SK-N-SH (cell line): ENCODE data around the gene IL1RAP. TPM values are rescaled to one million over a fixed set of nuclear protein-coding genes. Genes with fewer than 3 reads are reported as not detected.

ENCODE experiments used
- CTCF ChIA-PET: fragments of 300-600, 350-600 bp; formaldehyde crosslinking; extraction: SDS; loops from one replicate; lab custom pipeline; 2021; lab: Yijun Ruan, JAX
- POLR2A ChIA-PET: fragments of 350-600 bp; sonication (Branson Sonifier 250); formaldehyde crosslinking; extraction: SDS; loops from one replicate; lab custom pipeline; 2020; ENCODE audit warnings: antibody characterized with exemption, inconsistent platforms; lab: Yijun Ruan, JAX
- DNase-seq: peaks from one replicate; pipeline ENCODE4 v3.0.0; 2012
- H2AFZ ChIP-seq: fragments of 200-600 bp; sonication (generic); 2 replicates; pipeline ENCODE4 v1.8.1; 2016; ENCODE audit warnings: antibody characterized with exemption, mild to moderate bottlenecking, low read depth
- H3F3A ChIP-seq: fragments of 200-600 bp; sonication (generic); replicated peaks from 2 replicates; pipeline ENCODE3; 2016; ENCODE audit warnings: antibody characterized with exemption, mild to moderate bottlenecking; ENCODE audit not compliant: insufficient read depth
- H3K27ac ChIP-seq, 2 experiments: fragments of 200-500 bp in 1 of 2; fragments of 200-600 bp in 1 of 2; sonication (Bioruptor generic) in 1 of 2; sonication (generic), shearing (Covaris generic) in 1 of 2; 2 replicates each; pipeline versions ENCODE4 v1.5.1 to v1.6.1; 2014 to 2016; ENCODE audit warnings: low read depth in 2 of 2, inconsistent platforms in 1 of 2, low read length in 1 of 2, mild to moderate bottlenecking in 1 of 2, mixed read lengths in 1 of 2
- H3K27me3 ChIP-seq: fragments of 200-600 bp; sonication (generic), shearing (Covaris generic); 2 replicates; pipeline ENCODE4 v1.6.1; 2016; ENCODE audit warnings: mixed run types; ENCODE audit not compliant: insufficient read depth
- H3K36me3 ChIP-seq, 2 experiments: fragments of 200-500 bp in 1 of 2; fragments of 200-600 bp in 1 of 2; sonication (Bioruptor generic) in 1 of 2; sonication (generic) in 1 of 2; replicated peaks in 1 of 2; 2 replicates each; pipeline versions ENCODE3 to v1.5.1; 2014 to 2016; ENCODE audit warnings: low read length in 1 of 2, mild to moderate bottlenecking in 1 of 2; ENCODE audit not compliant: insufficient read depth in 2 of 2, control insufficient read depth in 1 of 2
- H3K4me1 ChIP-seq, 2 experiments: fragments of 200-500 bp in 1 of 2; fragments of 200-600 bp in 1 of 2; sonication (Bioruptor generic) in 1 of 2; sonication (generic), shearing (Covaris generic) in 1 of 2; 2 replicates each; pipeline versions ENCODE4 v1.5.1 to v1.6.1; 2014 to 2016; ENCODE audit warnings: low read depth in 1 of 2, low read length in 1 of 2, mixed run types in 1 of 2; ENCODE audit not compliant: insufficient read depth in 2 of 2, control insufficient read depth in 1 of 2
- H3K4me2 ChIP-seq: fragments of 200-600 bp; sonication (generic), shearing (Covaris generic); 2 replicates; pipeline ENCODE4 v1.6.1; 2017; ENCODE audit warnings: mixed run types
- H3K4me3 ChIP-seq, 2 experiments: fragments of 200-500 bp in 1 of 2; fragments of 200-600 bp in 1 of 2; sonication (Bioruptor generic) in 1 of 2; sonication (generic), shearing (Covaris generic) in 1 of 2; 2 replicates each; pipeline versions ENCODE4 v1.5.1 to v1.8.1; 2014 to 2016; ENCODE audit warnings: low read depth in 2 of 2, inconsistent platforms in 1 of 2, low read length in 1 of 2, mild to moderate bottlenecking in 1 of 2, mixed read lengths in 1 of 2, moderate library complexity in 1 of 2
- H3K79me2 ChIP-seq: fragments of 200-600 bp; sonication (generic); 2 replicates; pipeline ENCODE4 v1.8.1; 2017; ENCODE audit warnings: mild to moderate bottlenecking; ENCODE audit not compliant: insufficient read depth
- H3K9ac ChIP-seq: fragments of 200-600 bp; sonication (generic); 2 replicates; pipeline ENCODE4 v1.6.1; 2017; ENCODE audit warnings: mixed run types
- H3K9me2 ChIP-seq: fragments of 200-600 bp; sonication (generic); 2 replicates; pipeline ENCODE4 v1.6.1; 2017; ENCODE audit warnings: mixed run types
- H3K9me3 ChIP-seq: fragments of 200-600 bp; sonication (generic); 2 replicates; pipeline ENCODE4 v1.6.1; 2017; ENCODE audit warnings: mixed run types, mild to moderate bottlenecking, moderate library complexity
- H4K20me1 ChIP-seq: fragments of 200-600 bp; sonication (generic); 2 replicates; pipeline ENCODE4 v1.6.1; 2017; ENCODE audit warnings: mild to moderate bottlenecking, mixed run types; ENCODE audit not compliant: insufficient read depth
- EP300 ChIP-seq, 2 experiments: IDR thresholded peaks; 2 replicates each; pipeline versions ENCODE4 v1.4.0 to v1.6.1; 2012; ENCODE audit warnings: borderline replicate concordance in 1 of 2, low read depth in 1 of 2, low read length in 1 of 2
- EZH2phosphoT487 ChIP-seq: fragments of 200-600 bp; sonication (generic); IDR thresholded peaks from 2 replicates; pipeline ENCODE4 v1.6.1; 2017; ENCODE audit warnings: low read depth, mixed run types, mild to moderate bottlenecking, antibody characterized with exemption, moderate library complexity, borderline replicate concordance
- NFIC ChIP-seq: IDR thresholded peaks from 2 replicates; pipeline ENCODE4 v1.4.0; 2012; ENCODE audit warnings: borderline replicate concordance
- RAD21 ChIP-seq: IDR thresholded peaks from 2 replicates; pipeline ENCODE4 v1.6.1; 2012; ENCODE audit warnings: mild to moderate bottlenecking, low read length
- RXRA ChIP-seq: IDR thresholded peaks from 2 replicates; pipeline ENCODE4 v1.4.0; 2012; ENCODE audit warnings: low read depth, mild to moderate bottlenecking, borderline replicate concordance
- TEAD4 ChIP-seq: IDR thresholded peaks from 2 replicates; pipeline ENCODE4 v1.4.0; 2012; ENCODE audit warnings: mild to moderate bottlenecking, borderline replicate concordance; ENCODE audit not compliant: insufficient read depth
- WGBS: methylation state at CpG from one replicate; pipeline ENCODE4 v1.1.6; 2017; ENCODE audit warnings: low lambda C conversion rate; 5-methylcytosine and 5-hydroxymethylcytosine counted together
- polyA plus RNA-seq, 3 experiments: library from polyadenylated mRNA; depleted of rRNA; stranded (reverse); fragments of >200 nt; gene quantifications; 2 replicates each; pipeline ENCODE4 v1.2.3, GENCODE V29; 2012
- TF ChIP-seq, protein P1 (sequence below): IDR thresholded peaks from 2 replicates; pipeline ENCODE4 v1.4.0; 2012; ENCODE audit warnings: low read depth, borderline replicate concordance
- TF ChIP-seq, protein P2 (sequence below): fragments of 150-350 bp; IDR thresholded peaks from 2 replicates; pipeline ENCODE4 v1.6.1; 2017; ENCODE audit warnings: antibody characterized with exemption, low read length, low read depth, borderline replicate concordance
- TF ChIP-seq, protein P3 (sequence below): IDR thresholded peaks from 2 replicates; pipeline ENCODE4 v1.4.0; 2012; ENCODE audit warnings: low read depth
- TF ChIP-seq, protein P4 (sequence below): IDR thresholded peaks from 2 replicates; pipeline ENCODE4 v1.6.1; 2012; ENCODE audit warnings: mild to moderate bottlenecking, low read depth, low read length, moderate library complexity

Gene IL1RAP
- polyA plus RNA-seq, 1 of the 3 experiments (the other 2 are of a cell fraction): 7.6 TPM

DNA sequence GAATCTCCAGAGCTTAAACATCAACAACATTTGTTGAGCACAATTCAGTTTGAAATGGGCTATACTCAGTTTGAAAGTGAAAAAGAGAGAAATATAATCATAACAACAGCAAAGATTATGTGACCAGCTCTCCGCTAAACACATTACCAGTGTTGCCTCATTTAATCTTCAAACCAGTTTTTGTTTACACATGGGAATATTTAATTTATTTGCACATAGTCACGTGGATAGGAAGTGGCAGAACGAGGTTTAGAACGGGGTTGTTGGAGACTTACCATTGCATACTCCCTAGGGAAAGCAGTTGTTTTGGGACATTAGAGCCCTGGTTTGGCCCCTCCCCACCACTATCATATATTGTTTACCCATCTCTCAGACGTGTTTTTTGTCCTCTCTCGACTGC, 77.2 kb downstream of the IL1RAP start:
- Histone ChIP-seq H3F3A (no peaks in the 10 kb centered on the region), H3K4me1 (peaks cover 0 to 12% of the 10 kb centered on the region in 2 experiments; a peak in 2 of 4 replicates), H3K9me3 (no peaks in the 10 kb centered on the region), H3K27ac (no peak overlapping the region), H3K79me2 (no peaks in the 10 kb centered on the region), H3K36me3 (no peaks in the 10 kb centered on the region), H3K9me2 (no peaks in the 10 kb centered on the region), H4K20me1 (no peaks in the 10 kb centered on the region), H3K4me2 (no peak overlapping the region), H2AFZ (no peak overlapping the region), H3K4me3 (no peak overlapping the region), H3K9ac (no peak overlapping the region), H3K27me3 (no peaks in the 10 kb centered on the region)
- WGBS: 58% methylated on average over 6 of the region's 6 CpGs
- CTCF ChIA-PET: no interaction called here
- POLR2A ChIA-PET: no interaction called here
- TF ChIP-seq EP300 (IDR thresholded peaks at IDR 0.05; ENCODE audit: borderline replicate concordance in 1 of 2, low read depth in 1 of 2, low read length in 1 of 2) (no peak), RXRA (no peak), TEAD4 (no peak), EZH2phosphoT487 (no peak)
- TF ChIP-seq, protein P1, sequence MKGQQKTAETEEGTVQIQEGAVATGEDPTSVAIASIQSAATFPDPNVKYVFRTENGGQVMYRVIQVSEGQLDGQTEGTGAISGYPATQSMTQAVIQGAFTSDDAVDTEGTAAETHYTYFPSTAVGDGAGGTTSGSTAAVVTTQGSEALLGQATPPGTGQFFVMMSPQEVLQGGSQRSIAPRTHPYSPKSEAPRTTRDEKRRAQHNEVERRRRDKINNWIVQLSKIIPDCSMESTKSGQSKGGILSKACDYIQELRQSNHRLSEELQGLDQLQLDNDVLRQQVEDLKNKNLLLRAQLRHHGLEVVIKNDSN: no peak
- TF ChIP-seq, protein P2, sequence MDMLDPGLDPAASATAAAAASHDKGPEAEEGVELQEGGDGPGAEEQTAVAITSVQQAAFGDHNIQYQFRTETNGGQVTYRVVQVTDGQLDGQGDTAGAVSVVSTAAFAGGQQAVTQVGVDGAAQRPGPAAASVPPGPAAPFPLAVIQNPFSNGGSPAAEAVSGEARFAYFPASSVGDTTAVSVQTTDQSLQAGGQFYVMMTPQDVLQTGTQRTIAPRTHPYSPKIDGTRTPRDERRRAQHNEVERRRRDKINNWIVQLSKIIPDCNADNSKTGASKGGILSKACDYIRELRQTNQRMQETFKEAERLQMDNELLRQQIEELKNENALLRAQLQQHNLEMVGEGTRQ: no peak
- TF ChIP-seq, protein P3, sequence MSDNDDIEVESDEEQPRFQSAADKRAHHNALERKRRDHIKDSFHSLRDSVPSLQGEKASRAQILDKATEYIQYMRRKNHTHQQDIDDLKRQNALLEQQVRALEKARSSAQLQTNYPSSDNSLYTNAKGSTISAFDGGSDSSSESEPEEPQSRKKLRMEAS: no peak
- TF ChIP-seq, protein P4, sequence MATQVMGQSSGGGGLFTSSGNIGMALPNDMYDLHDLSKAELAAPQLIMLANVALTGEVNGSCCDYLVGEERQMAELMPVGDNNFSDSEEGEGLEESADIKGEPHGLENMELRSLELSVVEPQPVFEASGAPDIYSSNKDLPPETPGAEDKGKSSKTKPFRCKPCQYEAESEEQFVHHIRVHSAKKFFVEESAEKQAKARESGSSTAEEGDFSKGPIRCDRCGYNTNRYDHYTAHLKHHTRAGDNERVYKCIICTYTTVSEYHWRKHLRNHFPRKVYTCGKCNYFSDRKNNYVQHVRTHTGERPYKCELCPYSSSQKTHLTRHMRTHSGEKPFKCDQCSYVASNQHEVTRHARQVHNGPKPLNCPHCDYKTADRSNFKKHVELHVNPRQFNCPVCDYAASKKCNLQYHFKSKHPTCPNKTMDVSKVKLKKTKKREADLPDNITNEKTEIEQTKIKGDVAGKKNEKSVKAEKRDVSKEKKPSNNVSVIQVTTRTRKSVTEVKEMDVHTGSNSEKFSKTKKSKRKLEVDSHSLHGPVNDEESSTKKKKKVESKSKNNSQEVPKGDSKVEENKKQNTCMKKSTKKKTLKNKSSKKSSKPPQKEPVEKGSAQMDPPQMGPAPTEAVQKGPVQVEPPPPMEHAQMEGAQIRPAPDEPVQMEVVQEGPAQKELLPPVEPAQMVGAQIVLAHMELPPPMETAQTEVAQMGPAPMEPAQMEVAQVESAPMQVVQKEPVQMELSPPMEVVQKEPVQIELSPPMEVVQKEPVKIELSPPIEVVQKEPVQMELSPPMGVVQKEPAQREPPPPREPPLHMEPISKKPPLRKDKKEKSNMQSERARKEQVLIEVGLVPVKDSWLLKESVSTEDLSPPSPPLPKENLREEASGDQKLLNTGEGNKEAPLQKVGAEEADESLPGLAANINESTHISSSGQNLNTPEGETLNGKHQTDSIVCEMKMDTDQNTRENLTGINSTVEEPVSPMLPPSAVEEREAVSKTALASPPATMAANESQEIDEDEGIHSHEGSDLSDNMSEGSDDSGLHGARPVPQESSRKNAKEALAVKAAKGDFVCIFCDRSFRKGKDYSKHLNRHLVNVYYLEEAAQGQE: no peak
- DNase-seq: no peak

DNA sequence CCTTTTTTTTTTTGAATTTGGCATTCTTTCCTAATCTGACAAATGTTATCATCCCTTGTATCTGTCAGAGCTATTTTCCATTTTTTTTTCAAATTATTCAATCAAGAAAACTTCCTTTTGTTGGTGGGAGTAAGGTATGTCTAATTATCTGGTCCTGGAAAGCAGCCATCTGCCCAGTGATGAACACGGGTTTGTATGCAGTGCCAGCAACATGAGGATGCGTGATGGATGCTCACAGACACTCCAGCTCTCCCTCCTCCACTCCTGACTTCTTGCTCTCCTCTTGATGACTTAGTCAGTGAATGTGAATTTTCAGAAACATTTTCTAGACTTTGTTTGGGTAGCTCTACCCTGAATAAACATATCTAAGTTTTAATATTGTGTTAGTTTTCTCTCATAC, 79.2 kb downstream of the IL1RAP start:
- TF ChIP-seq EP300 (IDR thresholded peaks at IDR 0.05; ENCODE audit: borderline replicate concordance in 1 of 2, low read depth in 1 of 2, low read length in 1 of 2): no peak
- no peak for TF ChIP-seq RAD21
- TF ChIP-seq RXRA: no peak
- TF ChIP-seq NFIC: peak; percentile 18; the same call in 1 of the 2 replicates
- ChIA-PET POLR2A (no interaction called here), CTCF (no interaction called here)
- peak overlapping the region; percentile 45 for H3K4me2 ChIP-seq
- no peaks in the 10 kb centered on the region for H4K20me1 ChIP-seq
- H3F3A ChIP-seq: no peaks in the 10 kb centered on the region
- peak overlapping the region; percentile 40; the same call in 1 of the 2 replicates for H3K9ac ChIP-seq
- H3K79me2 ChIP-seq: no peaks in the 10 kb centered on the region
- H3K4me1 ChIP-seq: peaks cover 0 to 12% of the 10 kb centered on the region in 2 experiments; a peak in 1 of 4 replicates
- H3K27ac ChIP-seq: peak overlapping the region in 1 of 2 experiments; percentile 21; a peak in 1 of 4 replicates
- H3K9me3 ChIP-seq: no peaks in the 10 kb centered on the region
- DNase-seq: no peak
- no peaks in the 10 kb centered on the region for H3K9me2 ChIP-seq
- peak overlapping the region; percentile 9 to 48; a peak in 3 of 4 replicates for H3K4me3 ChIP-seq
- H3K27me3 ChIP-seq: no peaks in the 10 kb centered on the region
- 24% methylated on average over 2 of the region's 2 CpGs for WGBS
- no peaks in the 10 kb centered on the region for H3K36me3 ChIP-seq
- peak overlapping the region; percentile 52; the same call in 1 of the 2 replicates for H2AFZ ChIP-seq
